Skeletal muscle satellite cell (primary cell): ENCODE data around the gene ANKS3. TPM values are rescaled to one million over a fixed set of nuclear protein-coding genes. Genes with fewer than 3 reads are reported as not detected.

Experiments used
- H3K27me3 ChIP-seq: 2 replicates; pipeline ENCODE4 v1.7.0; 2013; ENCODE audit warnings: low read length; ENCODE audit not compliant: control insufficient read depth, insufficient read depth
- H3K36me3 ChIP-seq: 2 replicates; pipeline ENCODE4 v1.7.0; 2013; ENCODE audit warnings: mild to moderate bottlenecking, control low read depth, low read length; ENCODE audit not compliant: insufficient read depth
- H3K4me1 ChIP-seq: 2 replicates; pipeline ENCODE4 v1.7.0; 2013; ENCODE audit warnings: low read length; ENCODE audit not compliant: control insufficient read depth, insufficient read depth
- H3K4me2 ChIP-seq: 2 replicates; pipeline ENCODE4 v1.7.0; 2013; ENCODE audit warnings: mild to moderate bottlenecking, low read length
- H3K4me3 ChIP-seq: 2 replicates; pipeline ENCODE4 v1.7.0; 2013; ENCODE audit warnings: low read length
- H3K9ac ChIP-seq: 2 replicates; pipeline ENCODE4 v1.7.0; 2013; ENCODE audit warnings: mild to moderate bottlenecking, low read depth, low read length, moderate library complexity
- H3K9me3 ChIP-seq: replicated peaks from 2 replicates; pipeline ENCODE4 v1.7.0; 2013; ENCODE audit warnings: mild to moderate bottlenecking, control low read depth, low read length
- total RNA-seq: library from RNA; depleted of rRNA; stranded (reverse); fragments of >200 nt; gene quantifications from 2 replicates; pipeline ENCODE4 v1.2.3, GENCODE V29; 2012; rRNA removed

Gene ANKS3
- total RNA-seq = 14.0 and 20.3 TPM in 2 replicates

- Histone ChIP-seq H3K36me3 (peaks cover 13% of the 10 kb centered on the region), H3K27me3 (peaks cover 4% of the 10 kb centered on the region), H3K9ac (peak within 1 kb of the TSS; percentile 90), H3K9me3 (no peaks in the 10 kb centered on the region), H3K4me3 (peak within 1 kb of the TSS; percentile 98), H3K4me2 (peak within 1 kb of the TSS; percentile 98), H3K4me1 (peaks cover 5% of the 10 kb centered on the region)
Observed at GRCh38 chr16:4734063-4734729, at the start of gene ANKS3, which contains the start of gene DNAAF8. ANKS3 (minus strand) TSS chr16:4734271; CDS start chr16:4730149, 4,122 bp downstream. DNAAF8 (plus strand) TSS chr16:4734537; CDS start chr16:4736515, 1,978 bp downstream.

- H3K36me3 ChIP-seq = no peaks in the 10 kb centered on the region
- no peaks in the 10 kb centered on the region for H3K9me3 ChIP-seq
- no peak overlapping the region for H3K9ac ChIP-seq
- H3K4me1 ChIP-seq = no peaks in the 10 kb centered on the region
- no peaks in the 10 kb centered on the region for H3K27me3 ChIP-seq
- no peak overlapping the region for H3K4me2 ChIP-seq
- H3K4me3 ChIP-seq = no peak overlapping the region
Observed at GRCh38 chr16:4783251-4783950, 49.3 kb upstream of the ANKS3 start.

GRCh38 chr16:4780235-4780634, 46.2 kb upstream of the ANKS3 start:
- H3K36me3 ChIP-seq = no peaks in the 10 kb centered on the region
- no peaks in the 10 kb centered on the region for H3K4me1 ChIP-seq
- peaks cover under 1% of the 10 kb centered on the region for H3K27me3 ChIP-seq
- H3K4me2 ChIP-seq = no peak overlapping the region
- H3K9me3 ChIP-seq = no peaks in the 10 kb centered on the region
- no peak overlapping the region for H3K4me3 ChIP-seq
- H3K9ac ChIP-seq = no peak overlapping the region

DNA sequence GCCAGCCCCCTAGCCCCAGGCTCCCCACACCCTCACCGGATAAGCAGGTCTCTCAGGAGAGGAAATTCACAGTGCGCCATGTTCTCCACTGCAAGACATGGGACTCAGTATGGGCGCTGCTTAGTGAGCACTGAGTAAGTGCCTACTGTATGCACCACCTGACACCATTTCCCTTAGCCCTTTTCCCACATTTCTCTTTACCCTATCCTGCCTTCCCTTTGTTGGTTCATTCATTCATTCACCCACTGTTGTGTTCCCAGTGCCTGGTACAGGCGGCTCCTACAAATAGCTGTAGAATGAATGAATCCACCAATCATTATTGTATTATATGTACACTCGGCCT, 44.0 kb upstream of the ANKS3 start:
- Histone ChIP-seq H3K4me2 (no peak overlapping the region), H3K36me3 (no peaks in the 10 kb centered on the region), H3K9me3 (no peaks in the 10 kb centered on the region), H3K27me3 (peaks cover 2% of the 10 kb centered on the region), H3K9ac (no peak overlapping the region), H3K4me1 (no peaks in the 10 kb centered on the region), H3K4me3 (no peak overlapping the region)

GRCh38 chr16:4777339-4778049, 43.4 kb upstream of the ANKS3 start:
- H3K4me2 ChIP-seq = no peak overlapping the region
- no peak overlapping the region for H3K9ac ChIP-seq
- H3K27me3 ChIP-seq = peaks cover 2% of the 10 kb centered on the region
- H3K4me3 ChIP-seq = no peak overlapping the region
- H3K9me3 ChIP-seq = no peaks in the 10 kb centered on the region
- H3K36me3 ChIP-seq = no peaks in the 10 kb centered on the region
- no peaks in the 10 kb centered on the region for H3K4me1 ChIP-seq

DNA sequence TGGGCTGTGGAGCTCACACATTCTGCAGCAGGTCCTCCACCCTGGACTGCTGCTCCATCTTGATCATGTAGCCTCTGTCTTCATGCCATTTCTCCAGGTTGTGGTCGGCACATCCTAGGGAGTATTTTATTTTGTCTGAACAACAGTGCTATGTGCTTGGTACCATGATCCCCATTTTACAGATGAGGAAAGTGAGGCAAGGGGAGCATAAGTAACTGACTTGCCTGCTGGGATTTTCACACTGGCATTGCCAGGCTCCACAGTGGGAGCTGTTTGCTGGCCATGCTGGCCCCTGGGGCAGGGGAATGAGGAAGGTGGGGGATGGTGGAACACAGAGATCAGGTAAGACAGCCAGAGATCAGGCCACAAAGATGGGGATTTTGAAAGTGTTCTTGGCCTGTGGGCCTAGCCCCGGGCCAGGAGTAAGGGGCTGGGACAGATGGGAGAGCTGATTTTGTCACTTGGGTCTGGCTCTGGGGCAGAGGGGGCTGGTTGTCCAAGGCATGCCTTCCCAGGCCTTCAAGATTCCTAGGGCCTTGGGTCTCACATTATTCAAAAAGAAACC, 42.2 kb upstream of the ANKS3 start:
- Histone ChIP-seq H3K4me1 (no peaks in the 10 kb centered on the region), H3K9ac (no peak overlapping the region), H3K36me3 (no peaks in the 10 kb centered on the region), H3K27me3 (peaks cover 2% of the 10 kb centered on the region), H3K4me3 (no peak overlapping the region), H3K9me3 (no peaks in the 10 kb centered on the region), H3K4me2 (no peak overlapping the region)

GRCh38 chr16:4775005-4775404, 40.9 kb upstream of the ANKS3 start:
- Histone ChIP-seq H3K4me1 (no peaks in the 10 kb centered on the region), H3K4me2 (no peak overlapping the region), H3K4me3 (no peak overlapping the region), H3K9ac (no peak overlapping the region), H3K27me3 (peaks cover 2% of the 10 kb centered on the region), H3K36me3 (no peaks in the 10 kb centered on the region), H3K9me3 (no peaks in the 10 kb centered on the region)

- no peak overlapping the region for H3K4me3 ChIP-seq
- H3K27me3 ChIP-seq = peaks cover 2% of the 10 kb centered on the region
- H3K4me1 ChIP-seq = peaks cover 8% of the 10 kb centered on the region
- H3K4me2 ChIP-seq = no peak overlapping the region
- H3K9ac ChIP-seq = no peak overlapping the region
- H3K9me3 ChIP-seq = no peaks in the 10 kb centered on the region
- no peaks in the 10 kb centered on the region for H3K36me3 ChIP-seq
Observed at GRCh38 chr16:4772351-4772750, 38.3 kb upstream of the ANKS3 start.

- Histone ChIP-seq H3K4me2 (no peak overlapping the region), H3K27me3 (peaks cover 2% of the 10 kb centered on the region), H3K9me3 (no peaks in the 10 kb centered on the region), H3K4me1 (peaks cover 8% of the 10 kb centered on the region), H3K4me3 (no peak overlapping the region), H3K9ac (no peak overlapping the region), H3K36me3 (no peaks in the 10 kb centered on the region)
Observed at GRCh38 chr16:4771646-4772045, 37.6 kb upstream of the ANKS3 start.

GRCh38 chr16:4769306-4769638, 35.2 kb upstream of the ANKS3 start:
- Histone ChIP-seq H3K4me3 (peak overlapping the region; percentile 76), H3K4me1 (peaks cover 18% of the 10 kb centered on the region), H3K4me2 (peak overlapping the region; percentile 97), H3K27me3 (no peaks in the 10 kb centered on the region), H3K9me3 (no peaks in the 10 kb centered on the region), H3K9ac (peak overlapping the region; percentile 59), H3K36me3 (peaks cover 9% of the 10 kb centered on the region)

DNA sequence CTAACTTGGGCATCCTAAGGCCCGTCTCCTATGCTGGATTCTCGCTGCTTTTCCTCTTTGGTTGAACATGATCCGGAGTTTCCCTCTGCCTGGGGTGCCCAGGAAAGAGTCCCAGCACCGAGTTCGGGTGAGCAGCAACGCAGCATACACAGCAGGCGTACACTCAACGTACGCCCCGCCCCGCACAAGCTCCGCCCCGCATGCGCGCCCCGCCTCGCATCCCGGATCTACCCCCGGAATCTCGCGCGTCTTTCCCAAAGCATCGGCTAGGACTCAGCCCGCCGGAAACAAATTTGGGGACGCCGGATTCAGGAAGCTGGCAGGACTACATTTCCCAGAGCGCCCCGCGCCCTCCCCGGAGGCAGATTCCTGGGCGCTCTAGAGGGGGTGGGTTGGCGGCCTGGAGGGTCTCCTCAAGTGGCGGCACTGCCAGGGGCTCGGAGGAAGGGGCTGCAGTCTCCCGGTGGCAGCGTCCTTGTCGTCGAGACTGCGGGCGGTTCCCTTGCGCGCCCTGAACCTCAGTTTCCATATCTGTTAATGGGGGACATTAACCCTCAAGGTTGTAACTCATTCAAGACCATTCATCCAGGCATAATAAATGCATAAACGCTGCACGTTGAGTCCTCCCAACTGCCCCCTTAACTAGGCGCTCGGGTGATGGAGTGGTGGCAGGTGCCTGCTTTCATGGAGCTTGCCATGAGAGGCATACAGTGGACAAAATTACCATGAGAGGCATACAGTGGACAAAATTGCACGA, 34.7 kb upstream of the ANKS3 start:
- Histone ChIP-seq H3K4me3 (peak overlapping the region; percentile 76), H3K4me2 (peak overlapping the region; percentile 97), H3K9ac (peak overlapping the region; percentile 79), H3K9me3 (no peaks in the 10 kb centered on the region), H3K4me1 (peaks cover 18% of the 10 kb centered on the region), H3K36me3 (peaks cover 14% of the 10 kb centered on the region), H3K27me3 (no peaks in the 10 kb centered on the region)
